SJCRH30 (cell line): ENCODE measurements around the gene PRKAA1. TPM values are rescaled to one million over a fixed set of nuclear protein-coding genes. Genes with fewer than 3 reads are reported as not detected.
"Not testable (repeated sequence)": the region's sequence is repeated elsewhere in the genome, so short reads cannot be mapped to it uniquely, and the experiment has no call there.

ENCODE experiments used
- DNase-seq, 2 experiments: peaks; one replicate each; pipeline ENCODE4 v3.0.0-alpha.2; 2015 to 2020
- H3K27ac ChIP-seq: fragments of 250-450 bp; sonication (Bioruptor Pico); 2 replicates; pipeline ENCODE4 v1.5.1; 2020; ENCODE audit warnings: mild to moderate bottlenecking, moderate library complexity
- H3K27me3 ChIP-seq: fragments of 250-450 bp; sonication (Bioruptor Pico); 2 replicates; pipeline ENCODE4 v1.5.1; 2020; ENCODE audit warnings: mild to moderate bottlenecking, moderate library complexity
- H3K36me3 ChIP-seq: fragments of 250-450 bp; sonication (Bioruptor Pico); 2 replicates; pipeline ENCODE4 v1.5.1; 2020; ENCODE audit warnings: mild to moderate bottlenecking, moderate library complexity
- H3K4me1 ChIP-seq: fragments of 250-450 bp; sonication (Bioruptor Pico); 2 replicates; pipeline ENCODE4 v1.5.1; 2020; ENCODE audit warnings: mild to moderate bottlenecking, moderate library complexity
- H3K4me3 ChIP-seq: fragments of 250-450 bp; sonication (Bioruptor Pico); 2 replicates; pipeline ENCODE4 v1.5.1; 2020; ENCODE audit warnings: mild to moderate bottlenecking, moderate library complexity
- H3K9me3 ChIP-seq: fragments of 250-450 bp; sonication (Bioruptor Pico); replicated peaks from 2 replicates; pipeline ENCODE4 v1.5.1; 2020; ENCODE audit warnings: mild to moderate bottlenecking, moderate library complexity
- total RNA-seq: library from RNA; depleted of rRNA; stranded (reverse); fragments of >200 nt; shearing (Covaris generic); gene quantifications from 2 replicates; pipeline ENCODE4 v1.2.3, GENCODE V29; 2014

PRKAA1 gene
- total RNA-seq, 1 experiment from 2014 or later = 103 TPM

DNA sequence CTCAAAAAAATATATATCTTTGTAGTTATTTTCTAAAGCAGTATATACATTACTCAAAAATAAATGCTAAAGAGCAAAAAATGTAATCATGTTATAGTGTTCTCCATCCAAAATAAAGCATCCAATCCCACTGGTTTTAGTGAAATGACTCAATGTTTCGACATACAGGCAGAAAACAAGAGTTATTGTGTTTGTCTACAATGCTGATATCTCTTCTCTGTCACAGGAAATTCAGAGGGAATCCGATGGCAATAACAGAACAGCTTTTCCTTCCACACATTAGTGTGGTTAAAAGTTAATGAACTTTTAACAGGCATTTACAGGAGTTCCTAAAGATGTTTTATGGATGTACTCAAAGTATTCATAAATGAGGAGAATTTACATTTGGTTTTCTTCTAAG, 54.4 kb downstream of the PRKAA1 start:
- Histone ChIP-seq H3K27ac (no peak overlapping the region), H3K27me3 (no peaks in the 10 kb centered on the region), H3K4me3 (no peak overlapping the region), H3K4me1 (0 out of 2 replicates have a peak, but pooled peaks cover 2% of the 10 kb centered on the region), H3K36me3 (peaks cover 31% of the 10 kb centered on the region), H3K9me3 (peaks cover 14% of the 10 kb centered on the region; the same call in 1 of the 2 replicates)
- DNase-seq = no peak

DNA sequence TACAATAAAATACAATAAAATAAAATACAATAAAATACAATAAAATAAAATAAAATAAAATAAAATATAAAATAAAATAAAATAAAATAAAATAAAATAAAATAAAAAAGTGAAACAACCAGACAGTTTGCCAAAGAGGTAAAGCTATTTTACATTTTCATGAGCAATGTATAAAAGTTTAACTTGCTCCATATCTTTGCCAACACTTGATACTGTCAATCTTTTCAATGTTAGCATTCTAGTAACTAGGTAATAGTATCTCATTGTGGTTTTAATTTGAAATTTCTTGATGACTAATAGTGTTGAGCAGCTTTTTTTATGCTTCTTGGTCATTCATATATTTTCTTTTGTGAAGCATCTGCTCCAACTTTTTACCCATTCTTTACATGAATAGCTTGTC, 59.7 kb downstream of the PRKAA1 start:
- Histone ChIP-seq H3K27me3 (no peaks in the 10 kb centered on the region), H3K9me3 (peaks cover 14% of the 10 kb centered on the region; the same call in 1 of the 2 replicates), H3K36me3 (peaks cover 23% of the 10 kb centered on the region; the same call in 1 of the 2 replicates), H3K27ac (peak overlapping the region; percentile 5), H3K4me1 (peaks cover 7% of the 10 kb centered on the region; the same call in 1 of the 2 replicates), H3K4me3 (no peak overlapping the region)
- peak in 1 of 2 experiments; percentile 40 for DNase-seq

DNA sequence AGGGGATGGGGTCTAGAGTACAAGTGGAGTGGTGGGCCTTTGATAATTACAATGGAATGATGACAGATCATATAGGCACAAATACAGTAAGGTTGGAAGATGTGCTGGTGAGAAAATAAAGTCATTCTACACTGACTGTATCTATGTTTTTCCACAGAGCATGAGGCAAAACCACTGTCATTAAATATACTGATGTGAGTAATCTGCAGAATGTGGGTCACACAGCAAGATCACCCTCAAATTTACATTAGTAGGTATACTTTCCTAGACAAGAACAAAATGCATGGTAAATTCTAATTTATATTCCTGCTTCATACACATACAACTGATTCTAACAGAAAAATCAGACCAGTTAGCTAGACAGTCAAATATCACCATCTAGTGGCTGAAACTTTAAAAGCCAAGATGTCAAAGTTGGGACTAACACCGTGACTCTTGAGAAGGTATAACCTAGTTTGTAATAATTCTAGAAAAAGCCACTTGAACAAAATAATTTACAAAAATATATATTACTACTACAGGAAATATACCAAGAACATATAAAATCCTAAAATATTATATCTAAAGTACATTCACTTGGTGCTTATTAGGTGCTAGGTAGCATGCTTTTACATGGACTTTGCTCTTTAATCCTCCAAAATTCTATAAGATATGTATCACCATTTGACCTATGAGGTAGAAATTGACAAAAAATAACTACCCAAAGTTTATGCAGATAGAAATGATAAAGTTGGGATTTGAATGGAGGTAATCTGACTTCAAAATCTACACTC, 61.9 kb downstream of the PRKAA1 start:
- H3K9me3 ChIP-seq = peaks cover 14% of the 10 kb centered on the region; the same call in 1 of the 2 replicates
- peaks cover 21% of the 10 kb centered on the region; the same call in 1 of the 2 replicates for H3K36me3 ChIP-seq
- peak in 1 of 2 experiments; percentile 85 for DNase-seq
- no peak overlapping the region for H3K4me3 ChIP-seq
- no peak overlapping the region for H3K27ac ChIP-seq
- H3K4me1 ChIP-seq = peaks cover 7% of the 10 kb centered on the region; the same call in 1 of the 2 replicates
- H3K27me3 ChIP-seq = no peaks in the 10 kb centered on the region

DNA sequence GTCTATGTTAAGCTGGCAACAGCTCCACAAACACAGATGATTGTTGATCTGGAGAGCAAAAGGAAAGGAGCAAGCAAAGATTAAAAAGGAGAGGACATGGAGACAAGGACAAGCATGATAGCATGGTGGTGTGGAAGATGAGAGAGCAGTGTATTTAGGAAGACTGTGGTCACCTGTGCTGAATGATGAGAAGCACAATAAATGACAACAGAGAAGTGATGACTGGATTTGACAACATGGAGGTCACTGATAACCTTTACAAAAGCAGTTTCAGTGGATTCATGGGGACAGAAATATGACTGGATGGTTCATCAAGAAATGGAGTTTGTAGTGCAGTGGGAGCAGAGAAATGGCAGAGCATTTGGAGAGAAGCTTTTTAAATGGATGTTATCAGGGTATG, 62.6 kb downstream of the PRKAA1 start:
- DNase-seq = no peak
- Histone ChIP-seq H3K36me3 (peaks cover 15% of the 10 kb centered on the region), H3K27me3 (no peaks in the 10 kb centered on the region), H3K27ac (no peak overlapping the region), H3K4me1 (peaks cover 7% of the 10 kb centered on the region; the same call in 1 of the 2 replicates), H3K4me3 (no peak overlapping the region), H3K9me3 (peaks cover 12% of the 10 kb centered on the region; the same call in 1 of the 2 replicates)

DNA sequence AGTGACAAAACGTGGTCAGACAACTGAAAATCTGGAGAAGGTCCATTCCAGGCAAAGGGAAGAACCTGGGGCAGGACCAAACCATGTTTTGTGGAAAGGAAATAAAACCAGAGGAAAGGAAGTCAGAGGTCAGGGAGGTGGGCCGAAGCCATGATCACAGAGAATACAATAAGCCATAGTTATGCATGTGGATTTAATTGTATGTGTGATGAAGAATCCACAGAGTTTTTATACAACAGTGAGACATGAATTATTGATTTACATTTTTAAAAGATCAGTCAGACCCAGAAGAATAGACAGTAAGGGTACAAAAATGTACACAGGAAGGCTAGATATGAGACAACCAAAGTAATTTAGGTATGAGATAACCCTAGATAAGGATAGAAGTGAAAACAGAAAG, 63.2 kb downstream of the PRKAA1 start:
- peaks cover 6% of the 10 kb centered on the region; the same call in 1 of the 2 replicates for H3K9me3 ChIP-seq
- H3K27ac ChIP-seq = no peak overlapping the region
- DNase-seq = no peak
- H3K36me3 ChIP-seq = peaks cover 10% of the 10 kb centered on the region
- peaks cover 7% of the 10 kb centered on the region; the same call in 1 of the 2 replicates for H3K4me1 ChIP-seq
- no peak overlapping the region for H3K4me3 ChIP-seq
- no peaks in the 10 kb centered on the region for H3K27me3 ChIP-seq

DNA sequence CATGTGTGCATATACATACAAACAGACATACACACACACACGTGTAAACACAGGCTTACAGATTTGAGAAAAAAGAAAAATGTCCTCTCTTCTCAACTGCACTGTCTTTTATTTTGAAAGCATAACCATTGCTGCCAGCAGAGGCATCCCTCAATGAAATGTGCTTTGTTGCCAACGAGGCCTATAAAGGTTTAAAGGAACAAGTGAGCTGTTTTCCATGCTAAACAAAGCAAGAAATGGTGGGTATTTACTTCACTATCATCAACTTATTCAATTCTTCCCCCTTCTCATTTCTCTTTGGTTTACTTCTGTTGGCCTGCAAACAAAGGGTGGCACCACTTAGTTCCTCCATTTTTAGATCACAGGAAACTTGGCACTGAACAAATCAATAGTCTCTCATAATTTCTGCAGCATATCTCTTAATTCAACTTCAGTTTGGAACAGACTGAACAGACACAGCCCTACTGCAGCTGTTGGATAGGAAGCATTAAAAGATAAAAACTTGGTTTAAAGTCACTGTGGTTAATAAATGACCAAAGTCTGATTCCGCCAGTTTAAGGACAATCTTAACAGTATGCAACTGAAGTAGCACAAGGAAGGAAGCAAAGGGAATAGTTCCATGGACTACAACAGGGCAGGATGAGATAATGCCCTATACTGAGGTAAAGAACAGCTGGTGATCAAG, 64.2 kb downstream of the PRKAA1 start:
- Histone ChIP-seq H3K9me3 (peaks cover 2% of the 10 kb centered on the region; the same call in 1 of the 2 replicates), H3K36me3 (peaks cover 3% of the 10 kb centered on the region), H3K27ac (no peak overlapping the region), H3K4me1 (peaks cover 7% of the 10 kb centered on the region; the same call in 1 of the 2 replicates), H3K27me3 (no peaks in the 10 kb centered on the region), H3K4me3 (no peak overlapping the region)
- DNase-seq = peak in 1 of 2 experiments; percentile 29

DNA sequence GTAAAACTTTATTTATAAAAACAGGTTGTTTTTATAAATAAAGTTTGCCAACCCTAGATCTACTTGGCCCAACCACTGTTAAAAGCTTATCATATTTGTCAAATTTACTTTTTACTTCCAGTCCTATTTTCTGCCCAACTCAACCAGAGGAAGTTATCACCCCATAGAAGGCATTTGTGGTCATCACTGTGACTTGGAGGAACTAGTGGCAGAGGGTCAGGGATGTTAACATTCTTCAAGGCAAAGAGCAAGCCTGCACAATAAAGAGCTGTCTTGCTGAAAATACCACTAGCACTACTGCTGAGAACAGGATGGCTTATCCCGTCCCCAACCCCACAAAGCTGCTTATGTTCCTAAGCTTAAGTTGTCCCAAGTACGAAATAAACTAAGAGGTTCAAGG, 64.7 kb downstream of the PRKAA1 start:
- DNase-seq = no peak
- Histone ChIP-seq H3K4me1 (peaks cover 4% of the 10 kb centered on the region; the same call in 1 of the 2 replicates), H3K4me3 (no peak overlapping the region), H3K27ac (no peak overlapping the region), H3K9me3 (no peaks in the 10 kb centered on the region), H3K36me3 (no peaks in the 10 kb centered on the region; the same call in 1 of the 2 replicates), H3K27me3 (no peaks in the 10 kb centered on the region)

DNA sequence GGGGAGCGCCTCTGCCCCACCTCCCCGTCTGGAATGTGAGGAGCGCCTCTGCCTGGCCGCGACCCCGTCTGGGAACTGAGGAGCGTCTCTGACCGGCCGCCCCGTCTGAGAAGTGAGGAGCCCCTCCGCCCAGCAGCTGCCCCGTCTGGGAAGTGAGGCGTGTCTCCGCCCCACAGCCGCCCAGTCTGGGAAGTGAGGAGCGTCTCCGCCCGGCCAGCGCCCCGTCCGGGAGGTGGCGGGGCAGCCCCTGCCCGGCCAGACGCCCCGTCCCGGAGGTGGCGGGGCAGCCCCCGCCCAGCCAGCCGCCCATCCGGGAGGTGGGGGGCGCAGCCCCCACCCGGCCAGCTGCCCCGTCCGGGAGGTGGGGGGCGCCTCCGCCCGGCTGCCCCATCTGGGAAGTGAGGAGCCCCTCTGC, 75.7 kb downstream of the PRKAA1 start:
- peaks cover 23% of the 10 kb centered on the region for H3K36me3 ChIP-seq
- H3K27ac ChIP-seq, DNase-seq, H3K4me1 ChIP-seq, H3K27me3 ChIP-seq, H3K4me3 ChIP-seq, H3K9me3 ChIP-seq: not testable (repeated sequence)

DNA sequence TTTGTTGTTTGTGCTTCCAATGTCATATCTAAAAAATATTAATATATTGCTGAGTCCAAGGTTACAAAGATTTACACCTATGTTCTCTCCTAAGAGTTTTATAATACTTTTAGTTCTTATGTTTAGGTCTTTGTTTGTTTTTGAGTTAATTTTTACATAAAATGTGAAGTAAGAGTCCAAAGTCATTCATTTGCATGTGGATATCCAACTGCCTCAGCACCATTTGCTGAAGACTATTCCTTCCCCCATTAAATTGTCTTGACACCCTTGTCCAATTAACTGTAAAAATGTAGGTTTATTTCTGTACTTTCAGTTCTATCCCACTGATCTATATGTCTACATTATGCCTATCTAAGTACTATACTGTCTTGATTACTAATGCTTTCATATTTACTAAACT, 78.1 kb downstream of the PRKAA1 start:
- no peak for DNase-seq
- no peak overlapping the region for H3K27ac ChIP-seq
- H3K9me3 ChIP-seq = peaks cover 8% of the 10 kb centered on the region; the same call in 1 of the 2 replicates
- H3K36me3 ChIP-seq = peaks cover 9% of the 10 kb centered on the region
- H3K27me3 ChIP-seq = no peaks in the 10 kb centered on the region
- no peaks in the 10 kb centered on the region for H3K4me1 ChIP-seq
- H3K4me3 ChIP-seq = no peak overlapping the region

DNA sequence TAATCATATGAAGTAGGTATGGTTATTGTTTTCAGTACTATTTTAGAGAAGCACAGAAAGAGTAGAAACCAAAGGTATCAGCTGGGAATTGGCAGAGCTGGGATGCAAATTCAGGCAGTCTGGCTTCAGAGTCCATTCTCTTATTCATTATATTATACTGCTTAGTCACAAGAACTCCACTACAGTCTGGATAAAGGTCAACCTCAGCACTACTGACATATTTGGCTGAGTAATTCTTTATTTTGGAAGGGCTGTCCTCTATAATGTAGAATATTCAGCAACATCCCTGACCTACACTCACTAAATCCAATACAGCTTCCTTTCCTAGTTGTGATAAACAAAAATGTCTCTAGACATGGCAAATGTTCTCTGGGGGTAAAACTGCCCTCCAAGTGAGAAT, 80.9 kb downstream of the PRKAA1 start:
- DNase-seq = no peak
- no peaks in the 10 kb centered on the region for H3K4me1 ChIP-seq

GRCh38 chr5:40716590-40716989, 81.6 kb downstream of the PRKAA1 start:
- Histone ChIP-seq H3K27me3 (no peaks in the 10 kb centered on the region), H3K27ac (no peak overlapping the region), H3K9me3 (peaks cover 6% of the 10 kb centered on the region; the same call in 1 of the 2 replicates), H3K4me3 (no peak overlapping the region), H3K4me1 (no peaks in the 10 kb centered on the region), H3K36me3 (peaks cover 4% of the 10 kb centered on the region)
- no peak for DNase-seq

More for the DNA sequence above, 80.9 kb downstream of the PRKAA1 start:
- Histone ChIP-seq H3K27ac (no peak overlapping the region), H3K9me3 (peaks cover 8% of the 10 kb centered on the region; the same call in 1 of the 2 replicates), H3K4me3 (no peak overlapping the region), H3K27me3 (no peaks in the 10 kb centered on the region), H3K36me3 (peaks cover 9% of the 10 kb centered on the region)

DNA sequence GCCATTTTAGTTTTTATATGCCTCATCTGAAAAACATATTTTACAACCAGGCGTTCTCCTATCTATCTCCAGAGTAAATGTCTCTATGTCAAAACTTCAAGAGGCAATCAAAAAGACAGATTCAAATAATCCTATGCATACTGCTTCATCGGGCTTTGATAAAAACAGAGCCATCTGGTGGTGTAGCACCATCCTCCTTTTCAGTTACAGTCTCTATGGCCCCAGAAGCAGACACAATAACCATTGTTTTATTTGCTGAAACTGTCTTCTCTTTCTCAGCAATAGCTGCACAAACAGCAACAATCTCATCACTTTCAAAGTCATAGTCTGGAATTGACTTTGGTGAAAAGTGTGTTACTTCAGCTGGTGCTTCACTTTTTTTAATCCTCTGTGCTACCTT, 82.2 kb downstream of the PRKAA1 start:
- no peaks in the 10 kb centered on the region for H3K27me3 ChIP-seq
- H3K36me3 ChIP-seq = 0 out of 2 replicates have a peak, but pooled peaks cover 2% of the 10 kb centered on the region
- H3K4me1 ChIP-seq = no peaks in the 10 kb centered on the region
- no peak overlapping the region for H3K27ac ChIP-seq
- H3K9me3 ChIP-seq = 0 out of 2 replicates have a peak, but pooled peaks cover 2% of the 10 kb centered on the region
- H3K4me3 ChIP-seq = no peak overlapping the region
- DNase-seq = peak in 1 of 2 experiments; percentile 11

- DNase-seq = no peak
- Histone ChIP-seq H3K4me1 (no peaks in the 10 kb centered on the region), H3K9me3 (peaks cover 4% of the 10 kb centered on the region; the same call in 1 of the 2 replicates), H3K27me3 (no peaks in the 10 kb centered on the region), H3K27ac (no peak overlapping the region), H3K36me3 (0 out of 2 replicates have a peak, but pooled peaks cover 2% of the 10 kb centered on the region), H3K4me3 (no peak overlapping the region)
Observed at GRCh38 chr5:40714001-40714400, 84.2 kb downstream of the PRKAA1 start.

DNA sequence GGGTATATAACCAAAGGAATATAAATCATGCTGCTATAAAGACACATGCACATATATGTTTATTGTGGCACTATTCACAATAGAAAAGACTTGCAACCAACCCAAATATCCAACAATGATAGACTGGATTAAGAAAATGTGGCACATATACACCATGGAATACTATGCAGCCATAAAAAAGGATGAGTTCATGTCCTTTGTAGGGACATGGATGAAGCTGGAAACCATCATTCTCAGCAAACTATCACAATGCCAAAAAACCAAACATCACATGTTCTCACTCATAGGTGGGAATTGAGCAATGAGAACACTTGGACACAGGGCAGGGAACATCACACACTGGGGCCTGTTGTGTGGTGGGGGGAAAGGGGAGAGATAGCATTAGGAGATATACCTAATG, 87.6 kb downstream of the PRKAA1 start:
- not testable (repeated sequence) for DNase-seq, H3K4me1 ChIP-seq, H3K36me3 ChIP-seq, H3K4me3 ChIP-seq, H3K27ac ChIP-seq, H3K27me3 ChIP-seq
- H3K9me3 ChIP-seq = peaks cover 11% of the 10 kb centered on the region
